ENCODE results near the gene KIF2A. TPM values are rescaled to one million over a fixed set of nuclear protein-coding genes. Genes with fewer than 3 reads are reported as not detected.

Gene KIF2A
- total and polyA plus RNA-seq, 2 of the 13 experiments (the other 11 are each of a cell fraction or from before 2014, with no cell fraction given): 8.5 to 19.2 TPM

- no peak for FAIRE-seq
- TF ChIP-seq MXD4 (CRISPR knock-in tag; IDR thresholded peaks at IDR 0.05): no peak
- no peak for TF ChIP-seq SRF (IDR thresholded peaks at IDR 0.05; ENCODE audit: low read depth, low read length)
- TF ChIP-seq DZIP1 (CRISPR knock-in tag; IDR thresholded peaks at IDR 0.05): no peak
- TF ChIP-seq ZNF652 (CRISPR knock-in tag; IDR thresholded peaks at IDR 0.05; ENCODE audit: borderline replicate concordance, low read depth): no peak
- TF ChIP-seq ZUFSP (CRISPR knock-in tag; IDR thresholded peaks at IDR 0.05; ENCODE audit: borderline replicate concordance): no peak
- TF ChIP-seq E2F2 (CRISPR knock-in tag; IDR thresholded peaks at IDR 0.05; ENCODE audit: borderline replicate concordance): no peak
- TF ChIP-seq RBM22 (optimal IDR thresholded peaks at IDR 0.05; ENCODE audit: low read length): no peak
- TF ChIP-seq ZNF431 (CRISPR knock-in tag; IDR thresholded peaks at IDR 0.05; ENCODE audit: borderline replicate concordance, low read depth): no peak
- TF ChIP-seq FIP1L1 (IDR thresholded peaks at IDR 0.05; ENCODE audit: borderline replicate concordance, insufficient read depth, low read depth, low read length): no peak
- no peak for TF ChIP-seq ZNF362 (CRISPR knock-in tag; IDR thresholded peaks at IDR 0.05; ENCODE audit: borderline replicate concordance)
- TF ChIP-seq TERF1 (CRISPR knock-in tag; IDR thresholded peaks at IDR 0.05): no peak
- H3K4me1 ChIP-seq (ENCODE audit: insufficient read depth, low read length): peaks cover 3% of the 10 kb centered on the region
- 95% methylated on average over 9 of the region's 9 CpGs for WGBS (ENCODE audit: low lambda C conversion rate)
- no peak for DNase-seq (ENCODE audit: low spot score)
- no TSS peak for BruUV-seq (replicated peaks)
- intact Hi-C loops (cut with micrococcal nuclease; ENCODE audit: unreplicated experiment): no loop called here
- H3K79me2 ChIP-seq (ENCODE audit: insufficient read depth, low read length): peaks cover 5% of the 10 kb centered on the region
- H3K4me3 ChIP-seq (replicated peaks in 1 of 3; ENCODE audit: insufficient read depth in 1 of 3, low read depth in 2 of 3, low read length in 3 of 3): no peak overlapping the region
- H3K27me3 ChIP-seq (ENCODE audit: control insufficient read depth in 1 of 2, insufficient read depth in 2 of 2, low read length in 2 of 2): no peaks in the 10 kb centered on the region
- no peak overlapping the region for H3K4me2 ChIP-seq (ENCODE audit: low read depth, low read length)
- ATAC-seq: no peak
- ChIA-PET CTCF (ENCODE audit: low intra/inter-chr PET ratio, low total read pairs) (no interaction called here), POLR2A (no interaction called here)
- no peaks in the 10 kb centered on the region for H3K9me3 ChIP-seq (ENCODE audit: low read length)
- H3K36me3 ChIP-seq (replicated peaks in 1 of 2; ENCODE audit: control insufficient read depth in 1 of 2, insufficient read depth in 2 of 2, low read length in 2 of 2): no peaks in the 10 kb centered on the region
- no peak overlapping the region for H2AFZ ChIP-seq (ENCODE audit: low read length)
- H3K9ac ChIP-seq (ENCODE audit: insufficient read depth, low read depth, low read length): no peak overlapping the region
- H3K27ac ChIP-seq (ENCODE audit: extremely low read length, insufficient read depth, low read length): no peak overlapping the region
- in situ Hi-C loops (cut with HindIII; ENCODE audit: extremely low pct_ligation_motif_present, low pct_unique_long_range_greater_than_20kb): no loop called here
- peaks cover 26% of the 10 kb centered on the region; the same call in 1 of the 2 replicates for H4K20me1 ChIP-seq (ENCODE audit: insufficient read depth, low read length)
These were observed 21.4 kb downstream of the KIF2A start for GRCh38 chr5:62327138-62328053.
